ENCODE measurements around the gene SERGEF. TPM values are rescaled to one million over a fixed set of nuclear protein-coding genes. Genes with fewer than 3 reads are reported as not detected.

SERGEF gene
- polyA plus RNA-seq, 1 of the 3 experiments (the other 2 are of a cell fraction) = 23.1 TPM

DNA sequence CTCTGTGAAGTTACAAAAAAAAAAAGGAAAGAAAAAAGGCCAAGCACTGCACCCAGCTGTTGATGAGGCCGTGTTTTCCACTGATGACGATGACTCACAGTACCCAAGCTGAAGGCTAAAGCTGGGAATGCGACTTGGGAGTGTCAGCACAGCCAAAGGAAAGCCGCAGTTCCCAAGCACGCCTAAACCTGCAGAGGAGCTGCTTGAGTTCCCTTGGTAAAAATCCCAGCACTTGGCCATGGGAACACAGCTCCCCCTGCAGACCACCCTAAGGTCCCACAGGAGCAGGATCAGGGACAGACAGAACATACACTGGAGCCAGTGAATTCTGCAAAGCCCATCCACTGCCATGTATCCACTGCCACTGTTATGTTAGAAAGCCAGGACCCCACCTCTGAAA is 39.9 kb downstream of the SERGEF start:
- Histone ChIP-seq H3K36me3 (replicated peaks in 1 of 2; ENCODE audit: control insufficient read depth in 1 of 2, insufficient read depth in 2 of 2, low read length in 1 of 2) (peaks cover 4 to 5% of the 10 kb centered on the region in 2 experiments), H3K4me3 (ENCODE audit: low read depth in 2 of 2, low read length in 1 of 2) (peak overlapping the region in 1 of 2 experiments; percentile 49; a peak in 1 of 4 replicates), H3K9me3 (no peaks in the 10 kb centered on the region), H3K9me2 (no peaks in the 10 kb centered on the region), H3K4me1 (ENCODE audit: control insufficient read depth in 1 of 2, insufficient read depth in 2 of 2, low read depth in 1 of 2, low read length in 1 of 2) (no peaks in the 10 kb centered on the region), H3K4me2 (no peak overlapping the region), H4K20me1 (ENCODE audit: insufficient read depth) (no peaks in the 10 kb centered on the region), H3K79me2 (ENCODE audit: insufficient read depth) (no peaks in the 10 kb centered on the region), H3F3A (replicated peaks; ENCODE audit: insufficient read depth) (no peaks in the 10 kb centered on the region), H2AFZ (ENCODE audit: low read depth) (no peak overlapping the region), H3K27ac (ENCODE audit: low read depth in 2 of 2, low read length in 1 of 2) (no peak overlapping the region), H3K27me3 (ENCODE audit: insufficient read depth) (no peaks in the 10 kb centered on the region), H3K9ac (no peak overlapping the region)
- POLR2A ChIA-PET = no interaction called here
- TF ChIP-seq RAD21 (IDR thresholded peaks at IDR 0.05; ENCODE audit: low read length) (peak; percentile 82), RFX5 (IDR thresholded peaks at IDR 0.05; ENCODE audit: low read length) (no peak), SIN3A (IDR thresholded peaks at IDR 0.05; ENCODE audit: borderline replicate concordance, low read depth, low read length) (no peak), GABPA (IDR thresholded peaks at IDR 0.05; ENCODE audit: low read depth) (no peak), SMC3 (IDR thresholded peaks at IDR 0.05; ENCODE audit: low read depth, low read length) (peak; percentile 78)
- TF ChIP-seq, protein P1, sequence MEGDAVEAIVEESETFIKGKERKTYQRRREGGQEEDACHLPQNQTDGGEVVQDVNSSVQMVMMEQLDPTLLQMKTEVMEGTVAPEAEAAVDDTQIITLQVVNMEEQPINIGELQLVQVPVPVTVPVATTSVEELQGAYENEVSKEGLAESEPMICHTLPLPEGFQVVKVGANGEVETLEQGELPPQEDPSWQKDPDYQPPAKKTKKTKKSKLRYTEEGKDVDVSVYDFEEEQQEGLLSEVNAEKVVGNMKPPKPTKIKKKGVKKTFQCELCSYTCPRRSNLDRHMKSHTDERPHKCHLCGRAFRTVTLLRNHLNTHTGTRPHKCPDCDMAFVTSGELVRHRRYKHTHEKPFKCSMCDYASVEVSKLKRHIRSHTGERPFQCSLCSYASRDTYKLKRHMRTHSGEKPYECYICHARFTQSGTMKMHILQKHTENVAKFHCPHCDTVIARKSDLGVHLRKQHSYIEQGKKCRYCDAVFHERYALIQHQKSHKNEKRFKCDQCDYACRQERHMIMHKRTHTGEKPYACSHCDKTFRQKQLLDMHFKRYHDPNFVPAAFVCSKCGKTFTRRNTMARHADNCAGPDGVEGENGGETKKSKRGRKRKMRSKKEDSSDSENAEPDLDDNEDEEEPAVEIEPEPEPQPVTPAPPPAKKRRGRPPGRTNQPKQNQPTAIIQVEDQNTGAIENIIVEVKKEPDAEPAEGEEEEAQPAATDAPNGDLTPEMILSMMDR (IDR thresholded peaks at IDR 0.05) = peak; percentile 57
- TF ChIP-seq, protein P2, sequence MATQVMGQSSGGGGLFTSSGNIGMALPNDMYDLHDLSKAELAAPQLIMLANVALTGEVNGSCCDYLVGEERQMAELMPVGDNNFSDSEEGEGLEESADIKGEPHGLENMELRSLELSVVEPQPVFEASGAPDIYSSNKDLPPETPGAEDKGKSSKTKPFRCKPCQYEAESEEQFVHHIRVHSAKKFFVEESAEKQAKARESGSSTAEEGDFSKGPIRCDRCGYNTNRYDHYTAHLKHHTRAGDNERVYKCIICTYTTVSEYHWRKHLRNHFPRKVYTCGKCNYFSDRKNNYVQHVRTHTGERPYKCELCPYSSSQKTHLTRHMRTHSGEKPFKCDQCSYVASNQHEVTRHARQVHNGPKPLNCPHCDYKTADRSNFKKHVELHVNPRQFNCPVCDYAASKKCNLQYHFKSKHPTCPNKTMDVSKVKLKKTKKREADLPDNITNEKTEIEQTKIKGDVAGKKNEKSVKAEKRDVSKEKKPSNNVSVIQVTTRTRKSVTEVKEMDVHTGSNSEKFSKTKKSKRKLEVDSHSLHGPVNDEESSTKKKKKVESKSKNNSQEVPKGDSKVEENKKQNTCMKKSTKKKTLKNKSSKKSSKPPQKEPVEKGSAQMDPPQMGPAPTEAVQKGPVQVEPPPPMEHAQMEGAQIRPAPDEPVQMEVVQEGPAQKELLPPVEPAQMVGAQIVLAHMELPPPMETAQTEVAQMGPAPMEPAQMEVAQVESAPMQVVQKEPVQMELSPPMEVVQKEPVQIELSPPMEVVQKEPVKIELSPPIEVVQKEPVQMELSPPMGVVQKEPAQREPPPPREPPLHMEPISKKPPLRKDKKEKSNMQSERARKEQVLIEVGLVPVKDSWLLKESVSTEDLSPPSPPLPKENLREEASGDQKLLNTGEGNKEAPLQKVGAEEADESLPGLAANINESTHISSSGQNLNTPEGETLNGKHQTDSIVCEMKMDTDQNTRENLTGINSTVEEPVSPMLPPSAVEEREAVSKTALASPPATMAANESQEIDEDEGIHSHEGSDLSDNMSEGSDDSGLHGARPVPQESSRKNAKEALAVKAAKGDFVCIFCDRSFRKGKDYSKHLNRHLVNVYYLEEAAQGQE (IDR thresholded peaks at IDR 0.05; ENCODE audit: low read depth, low read length) = no peak
- CTCF ChIA-PET = interaction anchor here (0.6 to 30.6 kb wide), 28 partner anchors 9 to 589 kb away, joined by 3 to 730 read pairs (median 4); partner anchors contain the start of genes KCNC1 and MYOD1
- 70% methylated on average over 3 of the region's 5 CpGs for WGBS (ENCODE audit: low lambda C conversion rate)
- DNase-seq = peak; percentile 61

DNA sequence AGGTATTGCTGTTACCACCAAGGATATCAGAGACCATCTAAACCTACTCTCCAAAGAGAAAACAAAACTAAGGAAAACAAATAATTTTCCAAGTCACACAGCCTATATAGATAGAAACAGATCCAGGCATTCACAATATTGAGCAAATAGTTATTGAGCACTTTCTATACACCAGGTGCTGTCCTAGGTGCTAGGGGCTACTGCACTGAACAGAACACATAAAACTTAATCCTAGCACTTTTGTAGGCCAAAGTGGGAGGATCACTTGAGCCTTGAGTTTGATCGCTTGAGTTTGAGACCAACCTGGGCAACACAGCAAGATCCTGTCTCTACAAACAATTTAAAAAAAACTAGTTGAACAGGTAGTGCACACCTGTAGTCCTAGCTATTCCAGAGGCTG is 44.6 kb downstream of the SERGEF start:
- no peak overlapping the region for H3K4me3 ChIP-seq (ENCODE audit: low read depth in 2 of 2, low read length in 1 of 2)
- H3K79me2 ChIP-seq (ENCODE audit: insufficient read depth) = no peaks in the 10 kb centered on the region
- ChIA-PET POLR2A (no interaction called here), CTCF (interaction anchor here (0.8 to 30.6 kb wide), 5 partner anchors 9 to 232 kb away, joined by 3 to 730 read pairs (median 3); partner anchors contain the start of gene KCNC1)
- H3K27me3 ChIP-seq (ENCODE audit: insufficient read depth) = no peaks in the 10 kb centered on the region
- H3K9me2 ChIP-seq = no peaks in the 10 kb centered on the region
- H4K20me1 ChIP-seq (ENCODE audit: insufficient read depth) = no peaks in the 10 kb centered on the region
- 93% methylated on average over 1 of the region's 1 CpG for WGBS (ENCODE audit: low lambda C conversion rate)
- H3K27ac ChIP-seq (ENCODE audit: low read depth in 2 of 2, low read length in 1 of 2) = no peak overlapping the region
- no peaks in the 10 kb centered on the region for H3F3A ChIP-seq (replicated peaks; ENCODE audit: insufficient read depth)
- no peak overlapping the region for H3K9ac ChIP-seq
- H2AFZ ChIP-seq (ENCODE audit: low read depth) = no peak overlapping the region
- H3K9me3 ChIP-seq = no peaks in the 10 kb centered on the region
- H3K4me2 ChIP-seq = no peak overlapping the region
- no peak for DNase-seq
- no peaks in the 10 kb centered on the region for H3K4me1 ChIP-seq (ENCODE audit: control insufficient read depth in 1 of 2, insufficient read depth in 2 of 2, low read depth in 1 of 2, low read length in 1 of 2)
- H3K36me3 ChIP-seq (replicated peaks in 1 of 2; ENCODE audit: control insufficient read depth in 1 of 2, insufficient read depth in 2 of 2, low read length in 1 of 2) = peaks cover 0 to 2% of the 10 kb centered on the region in 2 experiments
- TF ChIP-seq NRF1 (IDR thresholded peaks at IDR 0.05; ENCODE audit: low read depth, low read length) = no peak
- TF ChIP-seq, protein P3, sequence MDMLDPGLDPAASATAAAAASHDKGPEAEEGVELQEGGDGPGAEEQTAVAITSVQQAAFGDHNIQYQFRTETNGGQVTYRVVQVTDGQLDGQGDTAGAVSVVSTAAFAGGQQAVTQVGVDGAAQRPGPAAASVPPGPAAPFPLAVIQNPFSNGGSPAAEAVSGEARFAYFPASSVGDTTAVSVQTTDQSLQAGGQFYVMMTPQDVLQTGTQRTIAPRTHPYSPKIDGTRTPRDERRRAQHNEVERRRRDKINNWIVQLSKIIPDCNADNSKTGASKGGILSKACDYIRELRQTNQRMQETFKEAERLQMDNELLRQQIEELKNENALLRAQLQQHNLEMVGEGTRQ (IDR thresholded peaks at IDR 0.05; ENCODE audit: borderline replicate concordance, low read depth, low read length) = no peak
- TF ChIP-seq, protein P2 (IDR thresholded peaks at IDR 0.05; ENCODE audit: low read depth, low read length) = peak; percentile 83
- TF ChIP-seq EZH2phosphoT487 (IDR thresholded peaks at IDR 0.05; ENCODE audit: borderline replicate concordance, low read depth) = no peak
- TF ChIP-seq, protein P4, sequence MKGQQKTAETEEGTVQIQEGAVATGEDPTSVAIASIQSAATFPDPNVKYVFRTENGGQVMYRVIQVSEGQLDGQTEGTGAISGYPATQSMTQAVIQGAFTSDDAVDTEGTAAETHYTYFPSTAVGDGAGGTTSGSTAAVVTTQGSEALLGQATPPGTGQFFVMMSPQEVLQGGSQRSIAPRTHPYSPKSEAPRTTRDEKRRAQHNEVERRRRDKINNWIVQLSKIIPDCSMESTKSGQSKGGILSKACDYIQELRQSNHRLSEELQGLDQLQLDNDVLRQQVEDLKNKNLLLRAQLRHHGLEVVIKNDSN (IDR thresholded peaks at IDR 0.05; ENCODE audit: borderline replicate concordance, low read depth) = no peak
- TF ChIP-seq, protein P1 (IDR thresholded peaks at IDR 0.05) = no peak
- no peak for TF ChIP-seq SMC3 (IDR thresholded peaks at IDR 0.05; ENCODE audit: low read depth, low read length)

All from SK-N-SH (cell line).